Measurements from ENCODE around the gene CORO2A. TPM values are rescaled to one million over a fixed set of nuclear protein-coding genes. Genes with fewer than 3 reads are reported as not detected.

CORO2A gene
- total and polyA plus RNA-seq, 2 of the 13 experiments (the other 11 are each of a cell fraction or from before 2014, with no cell fraction given): 14.4 to 15.3 TPM

- TF ChIP-seq, protein P1, sequence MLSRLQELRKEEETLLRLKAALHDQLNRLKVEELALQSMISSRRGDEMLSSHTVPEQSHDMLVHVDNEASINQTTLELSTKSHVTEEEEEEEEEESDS (CRISPR knock-in tag; IDR thresholded peaks at IDR 0.05; ENCODE audit: borderline replicate concordance): no peak
- TF ChIP-seq RBAK (CRISPR knock-in tag; IDR thresholded peaks at IDR 0.05) (peak; percentile 36; the same call in 1 of the 2 replicates), ZNF280D (CRISPR knock-in tag; IDR thresholded peaks at IDR 0.05) (0 out of 2 replicates have a peak, but pooled peaks have one; percentile 60), ZNF30 (CRISPR knock-in tag; IDR thresholded peaks at IDR 0.05) (0 out of 2 replicates have a peak, but pooled peaks have one; percentile 63), TBX3 (IDR thresholded peaks at IDR 0.05; ENCODE audit: borderline replicate concordance) (no peak), HOXA3 (CRISPR knock-in tag; IDR thresholded peaks at IDR 0.05) (no peak; the same call in none of the 2 replicates), ZNF75D (CRISPR knock-in tag; IDR thresholded peaks at IDR 0.05; ENCODE audit: borderline replicate concordance) (no peak), HDAC2 (CRISPR knock-in tag; IDR thresholded peaks at IDR 0.05) (peak; percentile 9), ZFP36L2 (CRISPR knock-in tag; IDR thresholded peaks at IDR 0.05) (no peak), ZBTB38 (CRISPR knock-in tag; IDR thresholded peaks at IDR 0.05) (peak; percentile 69; the same call in 1 of the 2 replicates), SRSF9 (IDR thresholded peaks at IDR 0.05; ENCODE audit: borderline replicate concordance, insufficient read depth, low read depth, low read length, poor library complexity, severe bottlenecking) (no peak), JUNB (CRISPR knock-in tag; IDR thresholded peaks at IDR 0.05; ENCODE audit: borderline replicate concordance) (no peak), RFXAP (CRISPR knock-in tag; IDR thresholded peaks at IDR 0.05; ENCODE audit: borderline replicate concordance) (no peak), HNF1A (IDR thresholded peaks at IDR 0.05; ENCODE audit: low read depth) (no peak), HNF1A (CRISPR knock-in tag; IDR thresholded peaks at IDR 0.05; ENCODE audit: borderline replicate concordance) (peak; percentile 39; the same call in 1 of the 2 replicates)
- TF ChIP-seq, protein P2, sequence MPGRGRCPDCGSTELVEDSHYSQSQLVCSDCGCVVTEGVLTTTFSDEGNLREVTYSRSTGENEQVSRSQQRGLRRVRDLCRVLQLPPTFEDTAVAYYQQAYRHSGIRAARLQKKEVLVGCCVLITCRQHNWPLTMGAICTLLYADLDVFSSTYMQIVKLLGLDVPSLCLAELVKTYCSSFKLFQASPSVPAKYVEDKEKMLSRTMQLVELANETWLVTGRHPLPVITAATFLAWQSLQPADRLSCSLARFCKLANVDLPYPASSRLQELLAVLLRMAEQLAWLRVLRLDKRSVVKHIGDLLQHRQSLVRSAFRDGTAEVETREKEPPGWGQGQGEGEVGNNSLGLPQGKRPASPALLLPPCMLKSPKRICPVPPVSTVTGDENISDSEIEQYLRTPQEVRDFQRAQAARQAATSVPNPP (CRISPR knock-in tag; IDR thresholded peaks at IDR 0.05): peak; percentile 86; the same call in 1 of the 2 replicates
These were observed 73.5 kb downstream of the CORO2A start, which contains the start of gene TRIM14 (continued) for GRCh38 chr9:98118640-98119601.

Data from HepG2 (cell line).